Peyer's patch (tissue), 4 donors: ENCODE results near the gene FAM120B. TPM values are rescaled to one million over a fixed set of nuclear protein-coding genes. Genes with fewer than 3 reads are reported as not detected.

Experiments
- DNase-seq, 3 donors: peaks; one replicate each; pipeline ENCODE4 v3.0.0-alpha.2; 2017 to 2019
- H3K27ac ChIP-seq, 4 donors: fragments of 200-600 bp; sonication (generic); one replicate each; pipeline ENCODE4 v1.5.1; 2016 to 2019
- H3K27me3 ChIP-seq, 2 donors: fragments of 200-600 bp; sonication (generic); one replicate each; pipeline ENCODE4 v1.5.1; 2019
- H3K36me3 ChIP-seq, 3 donors: fragments of 200-600 bp; sonication (generic); one replicate each; pipeline ENCODE4 v1.5.1; 2016 to 2019
- H3K4me1 ChIP-seq, 4 donors: fragments of 200-600 bp; sonication (generic); one replicate each; pipeline ENCODE4 v1.5.1; 2016 to 2019
- H3K4me3 ChIP-seq, 4 donors: fragments of 200-600 bp; sonication (generic); 1 replicate in 3 of 4; 2 replicates in 1 of 4; pipeline ENCODE4 v1.5.1; 2016 to 2019; ENCODE audit warnings: mild to moderate bottlenecking in 1 of 4
- H3K9me3 ChIP-seq, 4 donors: fragments of 200-600 bp; sonication (generic); one replicate each; pipeline ENCODE4 v1.5.1; 2016 to 2019; ENCODE audit warnings: mild to moderate bottlenecking in 1 of 4
- CTCF ChIP-seq, 6 experiments: fragments of 450-650 bp in 4 of 6; fragments of 200-600 bp in 2 of 6; sonication (generic) in 1 of 6; IDR thresholded peaks; one replicate each; pipeline ENCODE4 v1.5.1; 2017 to 2019; ENCODE audit warnings: antibody characterized with exemption in 6 of 6, mild to moderate bottlenecking in 3 of 6, moderate library complexity in 1 of 6
- POLR2A ChIP-seq, 2 donors: fragments of 450-650 bp; IDR thresholded peaks; one replicate each; pipeline ENCODE4 v1.5.1; 2017; ENCODE audit warnings: antibody characterized with exemption in 2 of 2, mild to moderate bottlenecking in 2 of 2, moderate library complexity in 2 of 2
- total RNA-seq, 4 donors: library from RNA; depleted of rRNA; stranded (reverse); fragments of >200 nt; gene quantifications; one replicate each; pipeline ENCODE4 v1.1.0, GENCODE V29; 2016

FAM120B gene
- total RNA-seq, 4 donors from 2014 or later = 22.1 to 50.3 (median 38.1) TPM

- no peaks in the 10 kb centered on the region for H3K9me3 ChIP-seq
- H3K27ac ChIP-seq = no peak overlapping the region
- no peak overlapping the region for H3K4me3 ChIP-seq
- H3K36me3 ChIP-seq = no peaks in the 10 kb centered on the region
- TF ChIP-seq CTCF (IDR thresholded peaks at IDR 0.05) (no peak), POLR2A (IDR thresholded peaks at IDR 0.05) (no peak)
- no peaks in the 10 kb centered on the region for H3K4me1 ChIP-seq
- no peak for DNase-seq
- H3K27me3 ChIP-seq = no peaks in the 10 kb centered on the region
Measured at GRCh38 chr6:170420791-170421776, 114.5 kb downstream of the FAM120B start.

GRCh38 chr6:170421921-170422320 lies 115.4 kb downstream of the FAM120B start:
- Histone ChIP-seq H3K27me3 (no peaks in the 10 kb centered on the region), H3K4me3 (no peak overlapping the region), H3K9me3 (no peaks in the 10 kb centered on the region), H3K36me3 (no peaks in the 10 kb centered on the region), H3K4me1 (no peaks in the 10 kb centered on the region), H3K27ac (no peak overlapping the region)
- no peak for DNase-seq
- TF ChIP-seq CTCF (IDR thresholded peaks at IDR 0.05) (no peak), POLR2A (IDR thresholded peaks at IDR 0.05) (no peak)

GRCh38 chr6:170423030-170423429 lies 116.5 kb downstream of the FAM120B start:
- no peaks in the 10 kb centered on the region for H3K27me3 ChIP-seq
- TF ChIP-seq POLR2A (IDR thresholded peaks at IDR 0.05) = no peak
- no peak for TF ChIP-seq CTCF (IDR thresholded peaks at IDR 0.05)

GRCh38 chr6:170423814-170424603 lies 117.5 kb downstream of the FAM120B start:
- DNase-seq = no peak
- H3K27me3 ChIP-seq = no peaks in the 10 kb centered on the region
- no peaks in the 10 kb centered on the region for H3K4me1 ChIP-seq
- TF ChIP-seq POLR2A (IDR thresholded peaks at IDR 0.05) (no peak), CTCF (IDR thresholded peaks at IDR 0.05) (no peak)
- no peak overlapping the region for H3K4me3 ChIP-seq
- H3K36me3 ChIP-seq = no peaks in the 10 kb centered on the region
- no peak overlapping the region for H3K27ac ChIP-seq
- H3K9me3 ChIP-seq = no peaks in the 10 kb centered on the region

More at GRCh38 chr6:170423030-170423429, 116.5 kb downstream of the FAM120B start:
- no peak overlapping the region for H3K4me3 ChIP-seq
- DNase-seq = no peak
- no peaks in the 10 kb centered on the region for H3K9me3 ChIP-seq
- H3K36me3 ChIP-seq = no peaks in the 10 kb centered on the region
- no peak overlapping the region for H3K27ac ChIP-seq
- H3K4me1 ChIP-seq = no peaks in the 10 kb centered on the region

GRCh38 chr6:170424604-170425126 lies 118.1 kb downstream of the FAM120B start:
- Histone ChIP-seq H3K4me3 (no peak overlapping the region), H3K9me3 (no peaks in the 10 kb centered on the region), H3K4me1 (no peaks in the 10 kb centered on the region), H3K27ac (no peak overlapping the region), H3K36me3 (no peaks in the 10 kb centered on the region), H3K27me3 (no peaks in the 10 kb centered on the region)
- DNase-seq = no peak
- TF ChIP-seq POLR2A (IDR thresholded peaks at IDR 0.05) = no peak
